HEK293 (cell line): ENCODE results near the gene KCTD2.

ENCODE experiments used
- CTCF ChIA-PET: fragments of 350-600 bp; formaldehyde crosslinking; extraction: SDS; loops from one replicate; lab custom pipeline; 2021; ENCODE audit warnings: antibody characterized with exemption; lab: Yijun Ruan, JAX
- POLR2A ChIA-PET: fragments of 300-600 bp; formaldehyde crosslinking; extraction: SDS; loops from one replicate; lab custom pipeline; 2020; ENCODE audit warnings: antibody characterized with exemption, inconsistent platforms; lab: Yijun Ruan, JAX
- H3K27ac ChIP-seq: fragments of 200-500 bp; sonication (Bioruptor generic); 2 replicates; pipeline ENCODE4 v1.5.1; 2014; ENCODE audit warnings: low read depth, low read length, control low read depth, inconsistent platforms; ENCODE audit errors: extremely low read depth
- H3K36me3 ChIP-seq, 2 experiments: fragments of 200-500 bp in 1 of 2; sonication (Bioruptor generic) in 1 of 2; 1 replicate in 1 of 2; 2 replicates in 1 of 2; pipeline ENCODE4 v1.5.1; 2014 to 2017; ENCODE audit warnings: inconsistent platforms in 2 of 2, low read length in 2 of 2; ENCODE audit not compliant: control insufficient read depth in 2 of 2, insufficient read depth in 1 of 2
- H3K4me1 ChIP-seq: fragments of 200-500 bp; sonication (Bioruptor generic); 2 replicates; pipeline ENCODE4 v1.5.1; 2014; ENCODE audit warnings: mild to moderate bottlenecking, low read length, inconsistent platforms; ENCODE audit not compliant: control insufficient read depth, insufficient read depth
- H3K4me3 ChIP-seq: 2 replicates; pipeline ENCODE4 v1.5.1; 2011; ENCODE audit warnings: low read depth, mild to moderate bottlenecking, control low read depth, low read length, moderate library complexity
- H3K9me3 ChIP-seq: fragments of 200-500 bp; sonication (Bioruptor generic); 2 replicates; pipeline ENCODE4 v1.5.1; 2014; ENCODE audit warnings: low read depth, low read length, inconsistent platforms; ENCODE audit not compliant: control insufficient read depth, insufficient read depth
- EGR2 ChIP-seq: fragments of 450-650 bp; formaldehyde crosslinking; IDR thresholded peaks from 2 replicates; pipeline ENCODE4 v1.5.1; 2016; ENCODE audit warnings: low read depth, missing biosample characterization, missing genetic modification characterization
- GFI1B ChIP-seq: fragments of 450-650 bp; formaldehyde crosslinking; IDR thresholded peaks from 2 replicates; pipeline ENCODE4 v1.5.1; 2016; ENCODE audit warnings: missing biosample characterization, missing genetic modification characterization
- KLF1 ChIP-seq: fragments of 450-650 bp; formaldehyde crosslinking; IDR thresholded peaks from 2 replicates; pipeline ENCODE4 v1.5.1; 2016; ENCODE audit warnings: missing biosample characterization, missing genetic modification characterization
- KLF8 ChIP-seq: fragments of 450-650 bp; formaldehyde crosslinking; IDR thresholded peaks from 2 replicates; pipeline ENCODE4 v1.5.1; 2016; ENCODE audit warnings: missing biosample characterization, missing genetic modification characterization
- KLF9 ChIP-seq: fragments of 450-650 bp; formaldehyde crosslinking; IDR thresholded peaks from 2 replicates; pipeline ENCODE4 v1.5.1; 2016; ENCODE audit warnings: missing biosample characterization, missing genetic modification characterization, low read depth
- PRDM2 ChIP-seq: fragments of 450-650 bp; formaldehyde crosslinking; IDR thresholded peaks from 2 replicates; pipeline ENCODE4 v1.5.1; 2016; ENCODE audit warnings: missing biosample characterization, missing genetic modification characterization, borderline replicate concordance
- ZBTB1 ChIP-seq: fragments of 450-650 bp; formaldehyde crosslinking; IDR thresholded peaks from 2 replicates; pipeline ENCODE4 v1.5.1; 2016; ENCODE audit warnings: missing biosample characterization, missing genetic modification characterization
- ZIC2 ChIP-seq: fragments of 450-650 bp; formaldehyde crosslinking; IDR thresholded peaks from 2 replicates; pipeline ENCODE4 v1.5.1; 2016; ENCODE audit warnings: missing biosample characterization, missing genetic modification characterization
- ZNF140 ChIP-seq: fragments of 450-650 bp; formaldehyde crosslinking; IDR thresholded peaks from 2 replicates; pipeline ENCODE4 v1.5.1; 2016; ENCODE audit warnings: missing biosample characterization, missing genetic modification characterization
- ZNF169 ChIP-seq: fragments of 450-650 bp; formaldehyde crosslinking; IDR thresholded peaks from 2 replicates; pipeline ENCODE4 v1.5.1; 2016; ENCODE audit warnings: missing biosample characterization, missing genetic modification characterization
- ZNF175 ChIP-seq: fragments of 450-650 bp; formaldehyde crosslinking; IDR thresholded peaks from 2 replicates; pipeline ENCODE4 v1.5.1; 2016; ENCODE audit warnings: missing biosample characterization, missing genetic modification characterization
- ZNF555 ChIP-seq: fragments of 450-650 bp; formaldehyde crosslinking; conservative IDR thresholded peaks from 2 replicates; pipeline ENCODE4 v1.5.1; 2017; ENCODE audit warnings: missing biosample characterization, mild to moderate bottlenecking, missing genetic modification characterization, inconsistent platforms
- ZNF571 ChIP-seq: fragments of 450-650 bp; formaldehyde crosslinking; IDR thresholded peaks from 2 replicates; pipeline ENCODE4 v1.5.0; 2017; ENCODE audit warnings: missing biosample characterization, missing genetic modification characterization
- ZNF660 ChIP-seq: fragments of 450-650 bp; IDR thresholded peaks from 2 replicates; pipeline ENCODE4 v1.5.1; 2018; ENCODE audit warnings: missing biosample characterization, mild to moderate bottlenecking, missing genetic modification characterization
- ZNF768 ChIP-seq: fragments of 450-650 bp; formaldehyde crosslinking; IDR thresholded peaks from 2 replicates; pipeline ENCODE4 v1.5.1; 2018; ENCODE audit warnings: missing biosample characterization, mild to moderate bottlenecking, missing genetic modification characterization
- ZNF785 ChIP-seq: fragments of 450-650 bp; formaldehyde crosslinking; IDR thresholded peaks from 2 replicates; pipeline ENCODE4 v1.5.1; 2016; ENCODE audit warnings: missing biosample characterization, missing genetic modification characterization
- ZSCAN16 ChIP-seq: fragments of 450-650 bp; formaldehyde crosslinking; IDR thresholded peaks from 2 replicates; pipeline ENCODE4 v1.5.1; 2016; ENCODE audit warnings: missing biosample characterization, missing genetic modification characterization

KCTD2 gene

GRCh38 chr17:75084039-75084660 lies 37.1 kb downstream of the KCTD2 start (continued):
- no peak for TF ChIP-seq ZNF785
- no peak for TF ChIP-seq ZNF660 (tag by site-specific recombination)
- peak; percentile 89 for TF ChIP-seq ZIC2 (tag by site-specific recombination)
- TF ChIP-seq ZSCAN16 (tag by site-specific recombination), result no peak

- Histone ChIP-seq H3K4me1 (0 out of 2 replicates have a peak, but pooled peaks cover 2% of the 10 kb centered on the region), H3K9me3 (no peaks in the 10 kb centered on the region), H3K27ac (no peak overlapping the region), H3K36me3 (no peaks in the 10 kb centered on the region), H3K4me3 (no peak overlapping the region)
- TF ChIP-seq ZNF169 (tag by site-specific recombination) (no peak), KLF1 (tag by site-specific recombination) (peak; percentile 83), ZBTB1 (tag by site-specific recombination) (no peak), ZNF768 (tag by site-specific recombination) (no peak), GFI1B (no peak)
- ChIA-PET CTCF (interaction anchor here (2.1 kb wide), 1 partner anchor 125 kb away, joined by 7 read pairs; no protein-coding TSS in a partner anchor), POLR2A (interaction anchor here (0.6 kb wide), 1 partner anchor 24 kb away, joined by 3 read pairs; no protein-coding TSS in a partner anchor)
Observed at GRCh38 chr17:75086496-75087181, 39.6 kb downstream of the KCTD2 start.

GRCh38 chr17:75087182-75087557 lies 40.1 kb downstream of the KCTD2 start:
- Histone ChIP-seq H3K27ac (no peak overlapping the region), H3K4me1 (0 out of 2 replicates have a peak, but pooled peaks cover 2% of the 10 kb centered on the region), H3K36me3 (no peaks in the 10 kb centered on the region), H3K9me3 (no peaks in the 10 kb centered on the region), H3K4me3 (peak overlapping the region; percentile 6; the same call in 1 of the 2 replicates)
- CTCF ChIA-PET, result interaction anchor here (2.1 kb wide), 1 partner anchor 126 kb away, joined by 7 read pairs; no protein-coding TSS in a partner anchor
- POLR2A ChIA-PET, result interaction anchor here (1.0 kb wide), 1 partner anchor 18 kb away, joined by 5 read pairs; no protein-coding TSS in a partner anchor
- TF ChIP-seq GFI1B (no peak), ZNF571 (tag by site-specific recombination) (no peak), KLF8 (tag by site-specific recombination) (no peak), ZNF555 (tag by site-specific recombination) (no peak), ZNF140 (no peak), PRDM2 (no peak), KLF9 (tag by site-specific recombination) (no peak), ZNF175 (tag by site-specific recombination) (no peak), EGR2 (no peak)
